SKM-1 (cell line): ENCODE results near the gene SLC47A2.
"Not testable (repeated sequence)": the region's sequence is repeated elsewhere in the genome, so short reads cannot be mapped to it uniquely, and the experiment has no call there.

Experiments used
- DNase-seq: peaks from one replicate; lab custom pipeline; 2025; ENCODE audit not compliant: unreplicated experiment; lab: John Stamatoyannopoulos, UW

The SLC47A2 gene

GRCh38 chr17:19708431-19709175 lies 7.8 kb downstream of the SLC47A2 start:
- DNase-seq = no peak

GRCh38 chr17:19707728-19708221 lies 8.6 kb downstream of the SLC47A2 start:
- DNase-seq = no peak

DNA sequence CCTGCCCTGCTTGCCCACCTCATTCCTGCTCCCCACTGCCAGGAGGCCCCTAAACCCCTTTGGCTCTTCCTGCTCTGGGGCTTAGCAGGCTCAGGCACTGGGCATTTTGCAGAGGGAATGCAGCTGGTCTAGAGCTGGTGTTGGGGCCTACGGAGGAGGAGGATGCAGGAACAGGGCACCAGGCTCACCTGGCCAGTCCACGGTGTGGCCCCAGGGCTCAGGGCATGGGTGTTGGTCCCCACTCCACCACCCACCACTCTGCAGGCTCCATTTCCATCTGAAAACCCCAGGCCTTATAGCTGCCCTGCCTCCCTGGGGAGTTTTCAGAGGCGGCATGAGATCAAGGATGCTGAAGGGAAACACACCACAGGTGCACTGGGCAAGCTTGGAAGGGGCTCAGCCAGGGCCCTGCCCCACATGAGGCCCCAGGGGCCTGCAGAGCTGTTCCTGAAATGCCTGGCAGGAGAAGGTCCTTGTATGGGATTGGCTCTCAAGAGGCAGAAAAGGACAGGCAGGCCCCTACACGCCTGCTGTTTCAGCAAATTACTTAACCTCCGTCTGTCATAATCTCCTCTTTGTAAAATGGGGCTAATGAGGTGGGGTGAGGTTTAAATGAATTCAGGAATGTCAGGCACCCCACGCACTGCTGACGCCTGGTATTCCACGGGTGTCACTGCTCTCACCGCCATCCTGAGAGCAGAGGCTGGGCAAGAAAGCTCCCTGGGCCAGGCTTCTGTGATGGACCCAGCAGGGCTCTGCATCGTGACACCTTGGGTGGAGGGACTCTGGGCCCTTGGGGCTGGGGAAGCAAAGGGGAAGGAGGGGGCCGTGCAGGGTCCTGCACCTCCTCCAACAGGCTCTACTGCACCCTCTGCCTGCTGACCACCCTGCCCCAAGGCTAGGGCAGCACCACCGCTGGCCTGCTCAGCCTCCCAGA lies 9.3 kb downstream of the SLC47A2 start:
- DNase-seq = no peak

GRCh38 chr17:19705771-19706770 lies 10.3 kb downstream of the SLC47A2 start:
- DNase-seq = no peak

- DNase-seq = no peak
Measured at GRCh38 chr17:19705201-19705600, 11.2 kb downstream of the SLC47A2 start.

DNA sequence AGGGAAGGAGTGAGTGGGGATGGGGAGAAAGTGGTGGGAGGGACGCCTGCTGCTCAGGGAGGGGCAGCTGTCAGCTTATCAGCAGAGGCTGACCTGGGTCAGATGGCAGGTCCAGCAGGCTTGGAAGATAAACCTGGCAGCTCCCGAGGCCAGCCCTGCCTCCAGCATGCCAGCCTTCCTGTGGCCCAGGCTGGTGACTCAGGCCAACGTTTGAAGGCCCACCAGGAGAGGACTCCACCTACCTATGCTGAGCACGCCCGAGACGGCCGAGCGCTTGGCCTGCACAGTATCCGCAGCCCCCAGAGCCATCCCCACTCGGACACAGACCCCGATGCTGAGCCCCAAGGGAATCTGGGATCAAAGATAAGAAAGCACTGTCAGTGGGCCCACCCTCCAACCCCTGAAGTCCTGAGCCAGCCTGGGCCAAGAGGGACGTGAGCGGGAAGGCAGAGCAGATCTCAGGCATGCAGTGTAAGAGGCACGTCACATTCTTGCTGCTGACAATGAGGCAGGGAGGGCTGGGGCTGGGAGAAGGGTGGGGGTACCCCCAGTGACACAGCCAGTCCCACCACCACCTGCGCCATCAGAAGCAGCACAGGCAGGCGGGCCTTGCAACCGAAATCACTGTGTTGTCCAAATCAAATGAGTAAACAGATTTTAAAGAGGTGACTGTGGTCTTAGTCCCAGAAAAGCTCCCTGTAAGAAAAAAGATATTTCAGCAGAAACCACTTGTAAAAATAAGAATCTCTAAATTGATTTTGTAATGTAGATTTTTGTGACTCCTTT lies 12.4 kb downstream of the SLC47A2 start:
- no peak for DNase-seq

GRCh38 chr17:19703106-19703827 lies 13.1 kb downstream of the SLC47A2 start:
- DNase-seq = no peak

- peak; percentile 25 for DNase-seq
Measured at GRCh38 chr17:19702217-19702641, 14.2 kb downstream of the SLC47A2 start.

DNA sequence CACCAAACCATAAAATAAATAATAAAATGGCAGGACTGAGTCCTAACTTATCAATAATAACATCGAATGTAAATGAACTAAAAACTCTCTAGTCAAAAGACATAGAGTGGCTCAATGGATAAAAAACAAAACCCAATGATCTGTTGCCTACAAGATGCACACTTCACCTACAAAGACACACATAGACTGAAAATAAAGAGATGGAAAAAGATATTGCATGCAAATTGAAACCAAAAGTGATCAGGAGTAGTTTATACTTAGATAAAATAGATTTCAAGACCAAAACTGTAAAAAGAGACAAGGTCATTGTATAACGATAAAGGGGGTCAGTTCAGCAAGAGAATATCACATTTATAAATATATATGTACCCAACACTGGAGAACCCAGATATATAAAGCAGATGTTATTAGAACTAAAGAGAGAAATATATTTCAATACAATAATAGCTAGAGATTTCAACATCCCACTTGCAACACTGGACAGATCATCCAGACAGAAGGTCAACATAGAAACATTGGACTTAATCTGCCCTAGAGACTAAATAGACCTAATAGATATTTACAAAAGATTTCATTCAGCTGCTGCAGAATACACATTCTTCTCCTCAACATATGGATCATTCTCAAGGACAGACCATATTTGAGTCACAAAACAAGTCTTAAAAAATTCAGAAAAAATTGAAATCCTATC lies 29.8 kb downstream of the SLC47A2 start:
- no peak for DNase-seq

DNA sequence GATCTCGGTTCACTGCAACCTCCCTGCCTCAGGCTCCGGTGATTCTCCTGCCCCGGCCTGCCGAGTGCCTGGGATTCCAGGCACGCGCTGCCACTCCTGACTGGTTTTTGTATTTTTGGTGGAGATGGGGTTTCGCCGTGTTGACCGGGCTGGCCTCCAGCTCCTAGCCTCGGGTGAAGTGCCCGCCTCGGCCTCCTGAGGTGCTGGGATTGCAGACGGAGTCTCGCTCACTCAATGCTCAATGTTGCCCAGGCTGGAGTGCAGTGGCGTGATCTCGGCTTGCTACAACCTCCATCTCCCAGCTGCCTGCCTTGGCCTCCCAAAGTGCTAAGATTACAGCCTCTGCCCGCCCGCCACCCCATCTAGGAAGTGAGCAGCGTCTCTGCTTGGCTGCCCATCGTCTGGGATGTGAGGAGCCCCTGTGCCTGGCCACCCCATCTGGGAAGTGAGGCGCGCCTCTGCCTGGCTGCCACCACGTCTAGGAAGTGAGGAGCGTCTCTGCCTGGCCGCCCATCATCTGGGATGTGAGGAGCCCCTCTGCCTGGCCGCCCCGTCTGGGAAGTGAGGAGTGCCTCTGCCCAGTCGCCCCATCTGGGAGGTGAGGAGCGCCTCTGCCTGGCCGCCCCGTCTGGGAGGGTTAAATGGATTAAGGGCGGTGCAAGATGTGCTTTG lies 31.3 kb downstream of the SLC47A2 start:
- DNase-seq = not testable (repeated sequence)

DNA sequence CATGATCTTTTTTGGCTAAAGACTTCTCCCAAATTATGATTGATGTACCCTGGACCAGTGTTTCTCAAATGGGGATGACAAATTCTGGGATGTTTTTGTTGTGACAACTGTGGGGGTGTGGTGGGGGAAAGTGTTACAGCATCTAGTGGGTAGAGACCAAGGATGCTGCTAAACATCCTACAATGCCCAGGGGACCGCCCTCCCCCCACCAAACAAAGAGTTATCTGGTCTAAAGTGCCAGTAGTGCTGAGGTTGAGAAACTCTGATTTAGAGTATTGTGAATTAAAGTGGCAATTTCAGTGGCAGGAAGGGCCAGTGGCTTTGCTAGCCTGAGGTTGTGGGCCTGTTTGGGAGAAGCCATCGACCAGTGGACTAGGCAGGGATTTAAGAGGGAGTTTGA lies 33.3 kb downstream of the SLC47A2 start:
- no peak for DNase-seq

GRCh38 chr17:19678581-19679453 lies 37.6 kb downstream of the SLC47A2 start:
- DNase-seq = no peak

DNA sequence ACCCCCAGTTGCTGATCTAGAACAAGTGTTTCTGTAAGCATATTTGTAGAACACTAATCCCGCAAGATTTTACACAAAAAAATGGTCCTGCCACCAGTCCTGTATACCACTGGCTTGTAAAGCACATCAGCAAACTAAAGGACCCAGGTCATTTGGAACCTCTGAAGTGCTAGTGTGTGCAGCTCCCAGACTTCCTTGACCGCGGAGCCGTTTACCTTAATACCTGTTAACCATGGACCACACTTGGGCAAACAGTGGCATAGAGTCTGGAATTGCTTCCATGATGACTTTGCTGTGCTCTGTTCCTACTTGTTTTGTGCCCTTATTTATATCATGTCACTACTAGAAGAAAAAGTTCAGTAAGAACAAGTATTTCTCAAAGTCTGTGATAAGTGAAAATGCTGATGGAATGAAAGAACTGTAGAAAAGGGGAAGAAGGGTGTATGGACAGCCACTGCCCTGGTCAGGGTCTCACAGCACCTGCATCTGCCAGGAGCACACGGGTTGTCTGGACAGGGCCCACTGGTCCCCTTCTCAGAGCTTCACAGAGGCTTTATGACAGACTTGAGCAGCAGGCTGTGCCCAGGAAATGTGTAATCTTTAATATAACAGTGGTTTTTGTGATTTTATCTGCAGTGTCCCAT lies 38.5 kb downstream of the SLC47A2 start:
- no peak for DNase-seq

DNA sequence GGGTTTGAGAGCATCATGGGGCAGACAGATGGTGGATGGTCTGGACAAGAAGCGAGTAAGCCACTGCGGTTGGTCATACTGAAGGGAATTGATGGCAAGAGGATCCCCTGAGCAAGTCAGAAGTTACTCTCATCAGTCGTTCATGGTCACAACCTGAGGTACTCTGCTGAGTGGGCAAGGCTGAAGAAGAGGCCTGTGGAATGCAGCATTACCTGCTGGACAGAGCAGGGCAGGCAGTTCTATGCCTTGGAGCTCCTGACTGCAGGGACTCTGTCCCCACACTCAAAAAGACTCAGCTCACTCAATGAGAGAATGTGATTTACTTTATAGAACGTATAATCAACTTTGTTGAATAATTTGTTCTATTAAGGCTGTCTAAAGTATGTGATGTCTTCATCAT lies 39.5 kb downstream of the SLC47A2 start:
- DNase-seq = no peak

GRCh38 chr17:19673623-19674022 lies 42.8 kb downstream of the SLC47A2 start:
- no peak for DNase-seq

GRCh38 chr17:19672009-19672750 lies 44.2 kb downstream of the SLC47A2 start:
- DNase-seq = no peak
